ENCODE results near the gene CMTM1. TPM values are rescaled to one million over a fixed set of nuclear protein-coding genes. Genes with fewer than 3 reads are reported as not detected.
"Not testable (repeated sequence)": the region's sequence is repeated elsewhere in the genome, so short reads cannot be mapped to it uniquely, and the experiment has no call there.

CMTM1 gene
- total RNA-seq, 1 experiment from 2014 or later: 4.1 TPM

DNA sequence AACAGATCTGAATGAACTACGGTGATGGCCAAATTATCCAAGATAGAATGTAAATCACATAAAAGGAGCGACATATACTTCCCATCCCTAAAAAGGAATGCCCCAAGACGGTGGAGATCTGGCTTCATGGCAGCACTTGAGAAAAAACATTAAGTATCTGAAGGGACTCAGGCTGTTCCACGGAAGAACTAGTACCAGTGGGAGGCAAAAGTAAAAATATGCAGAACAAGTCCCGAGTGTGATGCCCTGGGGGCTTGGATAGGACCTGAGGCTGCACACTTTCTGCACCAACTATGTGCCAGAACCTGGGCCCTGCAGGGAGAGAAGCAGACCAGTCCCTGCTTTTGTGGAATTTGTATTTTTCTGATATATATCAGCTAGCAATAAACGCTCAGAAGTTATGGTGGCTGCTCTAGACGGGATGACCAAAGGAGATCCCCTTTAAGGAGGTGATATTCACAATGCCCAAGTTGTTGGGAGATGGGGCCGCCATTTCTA, 14.4 kb upstream of the CMTM1 start:
- DNase-seq: no peak
- no peaks in the 10 kb centered on the region for H3K9me3 ChIP-seq
- H3K27me3 ChIP-seq: no peaks in the 10 kb centered on the region
- peak overlapping the region; percentile 67 for H3K4me3 ChIP-seq
- no peaks in the 10 kb centered on the region; the same call in 1 of the 2 replicates for H3K36me3 ChIP-seq

DNA sequence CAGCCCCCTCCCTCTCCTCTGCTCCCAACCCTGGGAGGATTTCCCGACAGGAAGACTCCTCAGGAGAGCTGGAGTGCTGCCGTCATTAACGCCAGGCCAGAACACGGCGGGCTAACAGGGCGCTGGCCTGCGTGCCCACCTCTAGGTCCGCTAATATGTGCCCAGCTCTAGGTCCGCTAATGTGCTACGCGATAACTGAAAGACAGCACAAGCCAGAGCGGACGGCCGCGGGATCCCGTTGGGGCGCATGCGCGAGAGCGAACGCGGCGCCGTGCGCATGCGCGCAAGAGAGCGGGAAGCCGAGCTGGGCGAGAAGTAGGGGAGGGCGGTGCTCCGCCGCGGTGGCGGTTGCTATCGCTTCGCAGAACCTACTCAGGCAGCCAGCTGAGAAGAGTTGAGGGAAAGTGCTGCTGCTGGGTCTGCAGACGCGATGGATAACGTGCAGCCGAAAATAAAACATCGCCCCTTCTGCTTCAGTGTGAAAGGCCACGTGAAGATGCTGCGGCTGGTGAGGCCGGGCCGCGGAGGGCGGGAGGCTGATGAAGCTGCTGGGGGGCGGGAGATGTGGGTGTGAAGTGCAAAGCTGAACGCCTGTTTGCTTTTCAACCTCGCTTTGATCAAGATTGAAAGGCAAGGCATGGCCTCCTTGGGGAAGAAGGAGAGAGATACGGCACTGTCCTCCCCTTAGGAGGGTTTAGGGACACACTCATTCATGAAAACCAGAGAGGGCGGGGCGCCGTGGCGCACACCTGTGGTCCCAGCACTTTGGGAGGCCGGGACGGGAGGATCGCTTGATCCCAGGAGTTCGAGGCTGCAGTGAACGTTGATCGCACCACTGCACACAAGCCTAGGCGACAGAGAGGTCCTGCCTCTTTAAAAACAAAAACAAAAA, 13.7 kb upstream of the CMTM1 start, which contains the start of gene CKLF:
TSS of gene CKLF (plus strand) at position 291 of the 892 bp plus-strand sequence. CDS start at position 431, 140 bp downstream.
- peak within 1 kb of the TSS; percentile 67 for H3K4me3 ChIP-seq
- no peaks in the 10 kb centered on the region; the same call in 1 of the 2 replicates for H3K36me3 ChIP-seq
- H3K9me3 ChIP-seq: no peaks in the 10 kb centered on the region
- peak; percentile 78 for DNase-seq
- H3K27me3 ChIP-seq: no peaks in the 10 kb centered on the region

GRCh38 chr16:66553223-66553622, 13.0 kb upstream of the CMTM1 start:
- Histone ChIP-seq H3K36me3 (peaks cover 1% of the 10 kb centered on the region), H3K9me3 (no peaks in the 10 kb centered on the region), H3K27me3 (no peaks in the 10 kb centered on the region), H3K4me3 (peak overlapping the region; percentile 67)
- DNase-seq: no peak

DNA sequence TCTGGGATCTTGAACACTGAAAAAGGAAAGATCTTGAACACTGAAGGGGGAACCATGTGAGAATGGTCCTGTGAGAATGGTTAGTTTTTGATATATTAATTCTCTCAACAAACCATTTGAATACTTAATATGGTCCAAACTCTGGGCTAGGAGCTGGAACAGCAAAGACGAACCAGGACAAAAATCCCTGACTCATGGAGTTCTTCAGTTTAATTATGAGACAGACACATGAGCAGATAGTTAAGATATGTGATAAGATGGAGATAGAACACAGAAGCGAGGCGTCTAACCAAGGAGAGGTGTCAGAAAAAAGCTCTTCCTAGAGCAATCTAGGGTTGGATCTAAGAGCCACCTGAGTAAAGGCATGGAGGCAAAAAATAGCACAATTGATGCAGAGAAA, 12.2 kb upstream of the CMTM1 start:
- H3K36me3 ChIP-seq: peaks cover 5% of the 10 kb centered on the region
- no peaks in the 10 kb centered on the region for H3K27me3 ChIP-seq
- no peak for DNase-seq

DNA sequence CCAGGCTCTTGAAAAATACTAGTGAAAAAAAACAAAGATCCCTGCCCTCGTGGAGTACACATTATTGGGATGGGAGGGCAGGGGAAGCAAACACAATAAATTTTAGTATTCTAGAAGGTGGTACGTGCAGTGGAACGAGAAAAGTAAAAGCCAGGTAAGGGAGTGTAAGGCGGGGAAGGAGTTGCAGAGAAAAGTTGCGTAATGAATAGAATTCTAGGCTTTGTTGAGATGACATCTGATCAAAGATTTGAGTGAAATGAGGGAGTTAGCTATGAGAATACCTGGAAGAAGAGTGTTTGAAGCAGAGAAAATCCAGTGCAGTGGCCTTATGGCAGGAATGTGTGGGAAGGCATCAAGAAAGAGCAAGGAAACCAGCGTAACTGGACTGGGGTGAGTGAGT, 11.7 kb upstream of the CMTM1 start:
- H3K27me3 ChIP-seq: no peaks in the 10 kb centered on the region
- DNase-seq: no peak
- H3K4me3 ChIP-seq: no peak overlapping the region
- H3K36me3 ChIP-seq: peaks cover 5% of the 10 kb centered on the region
- no peaks in the 10 kb centered on the region for H3K9me3 ChIP-seq

More for the DNA sequence above, 12.2 kb upstream of the CMTM1 start:
- no peaks in the 10 kb centered on the region for H3K9me3 ChIP-seq
- H3K4me3 ChIP-seq: no peak overlapping the region

- no peaks in the 10 kb centered on the region for H3K9me3 ChIP-seq
- peaks cover 14% of the 10 kb centered on the region for H3K36me3 ChIP-seq
- H3K4me3 ChIP-seq: no peak overlapping the region
- no peaks in the 10 kb centered on the region for H3K27me3 ChIP-seq
- DNase-seq: no peak
Measured at GRCh38 chr16:66560107-66560506, 6.1 kb upstream of the CMTM1 start.

GRCh38 chr16:66561381-66562080, 4.7 kb upstream of the CMTM1 start:
- Histone ChIP-seq H3K9me3 (no peaks in the 10 kb centered on the region), H3K4me3 (no peak overlapping the region), H3K27me3 (no peaks in the 10 kb centered on the region), H3K36me3 (peaks cover 14% of the 10 kb centered on the region)
- DNase-seq: no peak

- Histone ChIP-seq H3K9me3 (no peaks in the 10 kb centered on the region), H3K27me3 (no peaks in the 10 kb centered on the region), H3K36me3 (peaks cover 17% of the 10 kb centered on the region), H3K4me3 (no peak overlapping the region)
- DNase-seq: no peak
Measured at GRCh38 chr16:66562409-66562808, 3.8 kb upstream of the CMTM1 start.

GRCh38 chr16:66562986-66563385, 3.3 kb upstream of the CMTM1 start:
- Histone ChIP-seq H3K27me3 (no peaks in the 10 kb centered on the region), H3K4me3 (no peak overlapping the region), H3K36me3 (peaks cover 17% of the 10 kb centered on the region), H3K9me3 (no peaks in the 10 kb centered on the region)
- no peak for DNase-seq

GRCh38 chr16:66563574-66564334, 2.5 kb upstream of the CMTM1 start:
- no peak overlapping the region for H3K4me3 ChIP-seq
- no peak for DNase-seq
- peaks cover 13% of the 10 kb centered on the region for H3K36me3 ChIP-seq
- H3K27me3 ChIP-seq: no peaks in the 10 kb centered on the region
- no peaks in the 10 kb centered on the region for H3K9me3 ChIP-seq

DNA sequence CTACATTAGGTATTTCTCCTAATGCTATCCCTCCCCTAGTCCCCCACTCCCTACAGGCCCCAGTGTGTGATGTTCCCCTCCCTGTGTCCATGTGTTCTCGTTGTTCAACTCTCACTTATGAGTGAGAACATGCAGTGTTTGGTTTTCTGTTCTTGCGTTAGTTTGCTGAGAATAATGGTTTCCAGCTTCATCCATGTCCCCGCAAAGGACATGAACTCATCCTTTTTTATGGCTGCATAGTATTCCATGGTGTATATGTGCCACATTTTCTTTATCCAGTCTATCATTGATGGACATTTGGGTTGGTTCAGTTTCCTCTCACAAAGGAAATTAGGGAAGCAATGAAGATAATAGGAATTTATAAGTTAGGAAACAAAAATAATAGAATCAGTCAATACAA, 1.0 kb downstream of the CMTM1 start:
- not testable (repeated sequence) for H3K4me3 ChIP-seq, H3K27me3 ChIP-seq, H3K9me3 ChIP-seq, DNase-seq
- H3K36me3 ChIP-seq: peaks cover 13% of the 10 kb centered on the region

DNA sequence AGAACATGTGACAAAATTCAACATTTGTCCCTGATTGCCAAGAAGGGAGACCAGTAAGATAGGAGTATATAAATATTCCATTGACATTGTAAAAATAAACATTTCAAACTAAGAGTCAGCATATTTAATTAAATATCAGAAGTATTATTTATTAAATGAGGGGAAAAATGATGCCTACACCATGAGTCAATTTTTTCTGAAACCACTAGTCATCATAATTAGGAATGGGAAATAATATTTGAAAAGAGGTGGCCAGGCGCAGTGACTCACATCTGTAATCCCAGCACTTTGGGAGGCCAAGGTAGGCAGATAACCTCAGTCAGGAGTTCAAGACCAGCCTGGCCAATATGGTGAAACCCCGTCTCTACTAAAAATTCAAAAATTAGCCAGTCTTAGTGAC, 2.1 kb downstream of the CMTM1 start:
- Histone ChIP-seq H3K9me3 (no peaks in the 10 kb centered on the region), H3K27me3 (no peaks in the 10 kb centered on the region), H3K4me3 (no peak overlapping the region), H3K36me3 (peaks cover 8% of the 10 kb centered on the region)
- DNase-seq: peak; percentile 38

DNA sequence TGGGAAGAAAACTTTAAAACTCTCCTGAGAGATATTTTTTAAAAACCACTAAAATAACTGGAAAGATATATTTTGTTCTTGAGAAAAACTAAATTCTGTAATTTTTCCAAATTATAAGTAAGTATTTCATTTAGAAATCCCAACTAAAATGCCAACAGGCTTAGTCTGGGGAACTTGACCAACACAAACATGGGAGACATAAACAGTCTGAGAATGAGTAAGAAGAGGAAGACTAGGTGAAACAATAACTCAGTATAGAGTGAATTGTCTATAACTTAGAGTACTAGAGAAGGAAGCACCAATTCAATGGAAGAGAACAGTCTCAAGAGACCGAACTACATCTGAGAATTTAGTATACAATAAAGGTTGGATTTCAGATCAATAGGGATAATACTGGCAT, 2.9 kb downstream of the CMTM1 start:
- no peak for DNase-seq
- H3K4me3 ChIP-seq: no peak overlapping the region
- H3K27me3 ChIP-seq: no peaks in the 10 kb centered on the region
- no peaks in the 10 kb centered on the region for H3K9me3 ChIP-seq
- peaks cover 3% of the 10 kb centered on the region for H3K36me3 ChIP-seq

GRCh38 chr16:66569827-66570405, 3.7 kb downstream of the CMTM1 start:
- Histone ChIP-seq H3K4me3 (no peak overlapping the region), H3K36me3 (peaks cover 3% of the 10 kb centered on the region), H3K9me3 (no peaks in the 10 kb centered on the region), H3K27me3 (no peaks in the 10 kb centered on the region)
- DNase-seq: no peak

- Histone ChIP-seq H3K9me3 (no peaks in the 10 kb centered on the region), H3K27me3 (no peaks in the 10 kb centered on the region), H3K4me3 (no peak overlapping the region), H3K36me3 (peaks cover 1% of the 10 kb centered on the region)
- no peak for DNase-seq
Measured at GRCh38 chr16:66572356-66572755, 6.1 kb downstream of the CMTM1 start.

DNA sequence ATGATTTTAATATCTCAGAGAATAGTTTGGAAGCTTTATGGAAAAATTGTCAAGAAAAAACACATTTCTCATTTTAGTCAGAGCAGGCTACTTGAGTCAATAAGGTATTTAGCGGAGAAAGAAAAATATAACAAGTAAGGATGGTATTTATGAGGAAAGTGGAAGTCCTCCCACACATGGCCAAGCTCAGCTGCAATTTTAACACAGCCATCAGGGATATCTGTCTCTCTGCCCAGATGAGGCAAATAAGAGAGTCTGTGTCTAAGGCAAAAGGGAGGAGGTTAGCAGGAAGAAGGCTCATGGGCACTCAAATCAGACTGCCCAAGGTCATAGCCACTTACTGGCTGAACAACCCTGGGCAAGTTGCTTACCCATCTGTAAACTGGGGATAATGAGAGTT, 7.8 kb downstream of the CMTM1 start:
- Histone ChIP-seq H3K4me3 (no peak overlapping the region), H3K27me3 (no peaks in the 10 kb centered on the region), H3K36me3 (no peaks in the 10 kb centered on the region), H3K9me3 (no peaks in the 10 kb centered on the region)
- DNase-seq: no peak
